Gastroesophageal sphincter (tissue), 4 donors: ENCODE measurements around the gene DNAJC5. TPM values are rescaled to one million over a fixed set of nuclear protein-coding genes. Genes with fewer than 3 reads are reported as not detected.
A peak's percentile ranks its signal among the peaks of the same experiment; 100 is the strongest.

Experiments
- ATAC-seq: fragments of 150-250 bp; one replicate; pipeline ENCODE4 v1.9.1; 2016; ENCODE audit warnings: mild to moderate bottlenecking, moderate library complexity
- H3K27ac ChIP-seq, 4 donors: fragments of 200-600 bp; sonication (generic) in 3 of 4; 1 replicate in 3 of 4; 2 replicates in 1 of 4; pipeline ENCODE4 v1.5.1; 2016 to 2019
- H3K27me3 ChIP-seq: fragments of 200-600 bp; sonication (generic); one replicate; pipeline ENCODE4 v1.5.1; 2019
- H3K36me3 ChIP-seq, 2 donors: fragments of 200-600 bp; sonication (generic); one replicate each; pipeline ENCODE4 v1.5.1; 2019; ENCODE audit warnings: control low read depth in 1 of 2
- H3K4me1 ChIP-seq, 3 donors: fragments of 200-600 bp; sonication (generic); 1 replicate in 2 of 3; 2 replicates in 1 of 3; pipeline ENCODE4 v1.5.1; 2016 to 2019; ENCODE audit warnings: control low read depth in 2 of 3
- H3K4me3 ChIP-seq, 2 donors: fragments of 200-600 bp; sonication (generic); one replicate each; pipeline ENCODE4 v1.5.1; 2019; ENCODE audit warnings: mild to moderate bottlenecking in 1 of 2, moderate library complexity in 1 of 2
- H3K9me3 ChIP-seq, 3 donors: fragments of 200-600 bp; sonication (generic); one replicate each; pipeline ENCODE4 v1.5.1; 2017 to 2019; ENCODE audit warnings: control low read depth in 2 of 3
- EP300 ChIP-seq: sonication (generic); formaldehyde crosslinking; IDR thresholded peaks from one replicate; pipeline ENCODE4 v1.6.1; 2017; ENCODE audit warnings: antibody characterized with exemption, mild to moderate bottlenecking
- POLR2A ChIP-seq, 2 donors: fragments of 450-650 bp; IDR thresholded peaks; one replicate each; pipeline ENCODE4 v1.6.1; 2017; ENCODE audit warnings: antibody characterized with exemption in 2 of 2, mild to moderate bottlenecking in 2 of 2, moderate library complexity in 1 of 2
- POLR2AphosphoS5 ChIP-seq: sonication (generic); formaldehyde crosslinking; IDR thresholded peaks from one replicate; pipeline ENCODE4 v1.6.1; 2017; ENCODE audit warnings: antibody characterized with exemption
- WGBS, 2 donors: methylation state at CpG; one replicate each; pipeline ENCODE4 v1.1.5; 2018; ENCODE audit warnings: low coverage in 1 of 2; 5-methylcytosine and 5-hydroxymethylcytosine counted together
- total RNA-seq, 4 donors: library from RNA; depleted of rRNA; stranded (reverse); fragments of >200 nt; gene quantifications; one replicate each; pipeline ENCODE4 v1.1.0, GENCODE V29; 2016
- TF ChIP-seq, protein P1 (sequence below), 4 experiments: fragments of 200-600 bp in 2 of 4; fragments of 450-650 bp in 2 of 4; sonication (generic) in 1 of 4; IDR thresholded peaks; one replicate each; pipeline ENCODE4 v1.5.1; 2017 to 2019; ENCODE audit warnings: antibody characterized with exemption in 4 of 4, mild to moderate bottlenecking in 2 of 4, moderate library complexity in 2 of 4

Gene DNAJC5
- total RNA-seq, 4 donors from 2014 or later, result 44.7 to 70.6 (median 47.6) TPM

- 0 to 2% methylated on average over 11 to 15 of the region's 15 CpGs for WGBS, 2 donors
- H3K4me3 ChIP-seq, result peak overlapping the region; percentile 42 to 99
- H3K9me3 ChIP-seq, result no peaks in the 10 kb centered on the region
- no peak for TF ChIP-seq POLR2A (IDR thresholded peaks at IDR 0.05)
- TF ChIP-seq, protein P1, sequence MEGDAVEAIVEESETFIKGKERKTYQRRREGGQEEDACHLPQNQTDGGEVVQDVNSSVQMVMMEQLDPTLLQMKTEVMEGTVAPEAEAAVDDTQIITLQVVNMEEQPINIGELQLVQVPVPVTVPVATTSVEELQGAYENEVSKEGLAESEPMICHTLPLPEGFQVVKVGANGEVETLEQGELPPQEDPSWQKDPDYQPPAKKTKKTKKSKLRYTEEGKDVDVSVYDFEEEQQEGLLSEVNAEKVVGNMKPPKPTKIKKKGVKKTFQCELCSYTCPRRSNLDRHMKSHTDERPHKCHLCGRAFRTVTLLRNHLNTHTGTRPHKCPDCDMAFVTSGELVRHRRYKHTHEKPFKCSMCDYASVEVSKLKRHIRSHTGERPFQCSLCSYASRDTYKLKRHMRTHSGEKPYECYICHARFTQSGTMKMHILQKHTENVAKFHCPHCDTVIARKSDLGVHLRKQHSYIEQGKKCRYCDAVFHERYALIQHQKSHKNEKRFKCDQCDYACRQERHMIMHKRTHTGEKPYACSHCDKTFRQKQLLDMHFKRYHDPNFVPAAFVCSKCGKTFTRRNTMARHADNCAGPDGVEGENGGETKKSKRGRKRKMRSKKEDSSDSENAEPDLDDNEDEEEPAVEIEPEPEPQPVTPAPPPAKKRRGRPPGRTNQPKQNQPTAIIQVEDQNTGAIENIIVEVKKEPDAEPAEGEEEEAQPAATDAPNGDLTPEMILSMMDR (IDR thresholded peaks at IDR 0.05), result no peak
- peaks cover 0 to 33% of the 10 kb centered on the region in 2 donors for H3K36me3 ChIP-seq
- peak overlapping the region in 3 of 4 donors; percentile 72 to 95 (median 80) for H3K27ac ChIP-seq
- no peak for ATAC-seq
- H3K27me3 ChIP-seq, result no peaks in the 10 kb centered on the region
- H3K4me1 ChIP-seq, result peaks cover 0 to 60% (median 42%) of the 10 kb centered on the region in 3 donors
Observed at GRCh38 chr20:63956664-63957003, 61.7 kb downstream of the DNAJC5 start.

GRCh38 chr20:63957004-63957689 lies 62.2 kb downstream of the DNAJC5 start:
- 0 to 7% methylated on average over 5 of the region's 28 CpGs for WGBS, 2 donors
- TF ChIP-seq, protein P1 (IDR thresholded peaks at IDR 0.05), result peak in 2 of 4 experiments; percentile 16 to 19
- TF ChIP-seq EP300, result no peak
- peak in 1 of 2 donors; percentile 14 for TF ChIP-seq POLR2A (IDR thresholded peaks at IDR 0.05)
- peak; percentile 21 for TF ChIP-seq POLR2AphosphoS5
- peak overlapping the region in 3 of 4 donors; percentile 72 to 95 (median 80) for H3K27ac ChIP-seq
- peaks cover 0 to 38% of the 10 kb centered on the region in 2 donors for H3K36me3 ChIP-seq
- H3K9me3 ChIP-seq, result no peaks in the 10 kb centered on the region
- H3K4me1 ChIP-seq, result peaks cover 0 to 55% (median 37%) of the 10 kb centered on the region in 3 donors
- H3K27me3 ChIP-seq, result no peaks in the 10 kb centered on the region
- peak overlapping the region; percentile 42 to 99 for H3K4me3 ChIP-seq
- ATAC-seq, result peak; percentile 44

GRCh38 chr20:63957690-63958441 lies 62.9 kb downstream of the DNAJC5 start:
- no peaks in the 10 kb centered on the region for H3K27me3 ChIP-seq
- H3K9me3 ChIP-seq, result no peaks in the 10 kb centered on the region
- H3K4me3 ChIP-seq, result no peak overlapping the region
- no peak for ATAC-seq
- H3K27ac ChIP-seq, result peak overlapping the region in 3 of 4 donors; percentile 72 to 95 (median 80)
- peaks cover 0 to 45% of the 10 kb centered on the region in 2 donors for H3K36me3 ChIP-seq
- peaks cover 0 to 48% (median 32%) of the 10 kb centered on the region in 3 donors for H3K4me1 ChIP-seq
- TF ChIP-seq, protein P1 (IDR thresholded peaks at IDR 0.05), result no peak
- no peak for TF ChIP-seq POLR2A (IDR thresholded peaks at IDR 0.05)
- no peak for TF ChIP-seq POLR2AphosphoS5
- no peak for TF ChIP-seq EP300
- 80% methylated on average over 3 of the region's 13 CpGs; no CpG with 5 or more reads in 1 of the 2 donors for WGBS, 2 donors

DNA sequence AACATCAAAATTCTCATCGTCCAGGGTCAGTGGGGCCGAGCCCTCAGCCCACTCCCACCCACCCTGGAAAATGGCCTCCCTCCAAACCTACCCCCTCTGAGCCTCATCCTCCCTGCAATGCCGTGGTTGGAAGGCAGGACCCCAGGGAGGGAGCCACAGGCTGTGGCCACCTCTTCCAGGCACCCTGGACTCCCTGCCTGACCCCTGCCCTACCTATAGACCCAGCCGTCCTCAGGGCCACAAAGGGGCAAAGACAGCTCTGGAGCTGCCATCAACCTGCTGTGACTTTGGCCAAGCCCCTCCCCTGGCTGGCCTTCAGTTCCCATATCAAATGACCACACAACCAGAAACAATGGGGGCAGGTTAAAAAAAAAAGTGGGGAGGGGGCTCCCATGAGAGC lies 63.5 kb downstream of the DNAJC5 start:
- no peaks in the 10 kb centered on the region for H3K27me3 ChIP-seq
- H3K4me1 ChIP-seq, result peaks cover 0 to 42% (median 29%) of the 10 kb centered on the region in 3 donors
- H3K36me3 ChIP-seq, result peaks cover 0 to 51% of the 10 kb centered on the region in 2 donors
- no peaks in the 10 kb centered on the region for H3K9me3 ChIP-seq
- TF ChIP-seq, protein P1 (IDR thresholded peaks at IDR 0.05), result no peak
- TF ChIP-seq EP300 (no peak), POLR2A (IDR thresholded peaks at IDR 0.05) (no peak), POLR2AphosphoS5 (no peak)
- ATAC-seq, result no peak
- H3K27ac ChIP-seq, result peak overlapping the region in 2 of 4 donors; percentile 80 to 95
- 92 to 100% methylated on average over 1 to 2 of the region's 4 CpGs for WGBS, 2 donors
- no peak overlapping the region for H3K4me3 ChIP-seq
